ENCODE results near the gene NIFK.
"Not testable (repeated sequence)": the region's sequence is repeated elsewhere in the genome, so short reads cannot be mapped to it uniquely, and the experiment has no call there.

Gene NIFK

DNA sequence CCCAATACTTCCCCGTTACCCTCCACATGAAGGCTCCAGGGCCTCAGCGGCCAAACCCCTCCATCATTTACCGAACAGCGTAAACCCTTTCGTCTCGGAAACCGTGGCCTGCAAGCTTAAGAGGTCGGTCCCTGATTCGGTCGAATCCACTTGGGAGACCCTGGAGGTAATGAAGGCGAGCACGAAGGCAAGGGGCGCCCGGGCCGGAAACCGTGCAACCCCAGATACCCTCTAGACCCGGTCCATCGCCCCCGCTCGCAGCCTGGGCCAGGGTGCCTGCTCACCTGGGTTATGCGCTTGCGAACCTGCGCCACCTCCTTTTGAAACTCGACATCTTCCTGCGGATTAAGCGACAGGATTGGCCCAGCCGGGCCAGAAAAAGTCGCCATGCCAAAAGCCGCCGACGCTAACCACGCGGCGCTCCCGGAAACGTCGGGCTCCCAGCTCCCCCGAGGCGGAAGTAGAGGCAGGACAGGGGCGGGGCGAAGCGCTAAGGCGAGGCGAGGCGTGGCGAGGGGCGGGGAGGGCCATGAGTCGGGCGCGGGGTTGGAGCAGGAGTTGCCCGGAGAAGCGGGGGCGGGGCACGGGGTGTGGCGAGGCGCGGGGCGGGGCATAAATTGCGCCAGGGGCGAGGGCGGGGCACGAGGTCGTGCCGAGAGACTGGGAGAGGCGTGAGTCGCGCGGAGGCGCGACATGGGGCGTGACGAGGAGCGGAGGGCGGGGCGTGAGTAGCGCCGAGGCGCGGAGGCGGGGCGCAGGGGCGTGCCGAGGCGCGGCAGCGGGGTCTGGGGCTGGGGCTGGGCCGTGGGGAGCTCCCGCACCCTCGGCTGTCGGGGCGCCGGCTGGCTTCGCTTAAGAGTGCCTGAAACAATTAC, at the start of gene NIFK:
NIFK (minus strand) TSS at position 414 of the 875 bp plus-strand sequence; CDS start at position 389, 25 bp downstream.
- DNase-seq, result peak; percentile 98

DNA sequence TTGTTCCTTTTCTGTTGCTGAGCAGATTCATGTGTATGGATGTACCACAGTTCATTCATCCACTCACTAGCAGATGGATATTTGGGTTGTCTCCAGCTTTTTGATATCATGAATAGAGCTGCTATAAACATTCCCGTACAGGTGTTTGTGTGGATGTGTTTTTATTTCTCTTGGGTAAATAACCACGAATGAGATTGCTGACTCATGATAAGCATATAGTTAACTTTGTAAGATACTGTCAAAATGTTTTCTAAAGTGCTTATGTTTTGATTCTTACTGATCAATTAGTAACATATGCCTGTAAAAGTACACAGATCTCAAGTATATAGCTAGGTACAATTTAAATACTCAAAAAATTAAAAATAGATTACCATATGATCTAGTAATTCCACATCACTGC, 46.5 kb upstream of the NIFK start:
- DNase-seq, result no peak

- no peak for DNase-seq
Observed at GRCh38 chr2:121778741-121779487, 42.2 kb upstream of the NIFK start.

DNA sequence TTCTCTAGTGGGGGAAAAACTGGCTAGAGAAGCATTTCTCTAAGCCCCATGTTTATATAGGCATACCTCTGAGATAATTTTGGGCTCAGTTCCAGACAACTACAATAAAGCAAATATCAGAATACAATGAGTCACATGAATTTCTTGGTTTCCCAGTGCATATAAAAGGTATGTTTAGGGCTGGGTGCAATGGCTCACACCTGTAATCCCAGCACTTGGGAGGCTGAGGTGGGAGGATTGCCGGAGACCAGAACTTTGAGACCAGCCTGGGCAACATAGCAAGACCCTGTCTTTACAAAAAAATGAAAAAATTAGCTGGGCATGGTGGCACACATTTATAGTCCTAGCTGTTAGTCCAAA, 41.0 kb upstream of the NIFK start:
- peak; percentile 22 for DNase-seq

DNA sequence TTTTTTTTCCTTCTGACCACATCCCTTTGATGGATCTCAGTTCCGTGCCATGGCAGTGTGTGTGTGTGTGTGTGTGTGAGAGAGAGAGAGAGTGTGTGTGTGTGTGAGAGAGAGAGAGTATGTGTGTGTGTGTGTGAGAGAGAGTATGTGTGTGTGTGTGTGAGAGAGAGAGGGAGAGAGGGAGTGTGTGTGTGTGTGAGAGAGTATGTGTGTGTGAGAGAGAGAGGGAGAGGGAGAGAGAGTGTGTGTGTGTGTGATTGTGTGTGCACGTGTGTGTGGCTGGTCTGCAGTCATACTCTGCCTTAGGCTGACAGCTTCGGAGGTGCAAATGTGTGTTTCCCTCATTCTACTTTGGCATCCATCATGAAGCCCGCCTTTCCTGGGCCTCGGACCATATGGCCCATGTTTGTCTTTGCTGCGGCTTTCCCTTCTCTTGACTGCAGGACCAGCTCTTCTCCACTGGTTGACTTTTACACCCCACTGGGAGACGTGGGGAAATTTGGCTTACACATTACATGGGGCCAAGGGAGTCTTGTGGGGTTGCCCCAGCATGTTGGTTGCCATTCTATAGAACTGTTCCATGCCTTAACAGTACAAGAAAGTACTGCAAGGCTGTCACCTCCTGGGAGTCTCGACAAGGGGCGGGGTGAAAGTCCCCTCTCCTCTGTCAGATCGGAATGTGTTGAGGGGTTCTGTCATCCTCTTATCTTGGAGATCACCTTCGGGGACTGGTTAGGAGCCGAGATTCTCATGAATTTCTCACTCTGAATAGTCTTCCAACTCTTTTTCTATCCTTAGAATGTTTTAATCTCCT, 40.4 kb upstream of the NIFK start:
- DNase-seq, result no peak

- no peak for DNase-seq
Observed at GRCh38 chr2:121776361-121776760, 39.7 kb upstream of the NIFK start.

- DNase-seq, result no peak
Observed at GRCh38 chr2:121774235-121774634, 37.6 kb upstream of the NIFK start.

DNA sequence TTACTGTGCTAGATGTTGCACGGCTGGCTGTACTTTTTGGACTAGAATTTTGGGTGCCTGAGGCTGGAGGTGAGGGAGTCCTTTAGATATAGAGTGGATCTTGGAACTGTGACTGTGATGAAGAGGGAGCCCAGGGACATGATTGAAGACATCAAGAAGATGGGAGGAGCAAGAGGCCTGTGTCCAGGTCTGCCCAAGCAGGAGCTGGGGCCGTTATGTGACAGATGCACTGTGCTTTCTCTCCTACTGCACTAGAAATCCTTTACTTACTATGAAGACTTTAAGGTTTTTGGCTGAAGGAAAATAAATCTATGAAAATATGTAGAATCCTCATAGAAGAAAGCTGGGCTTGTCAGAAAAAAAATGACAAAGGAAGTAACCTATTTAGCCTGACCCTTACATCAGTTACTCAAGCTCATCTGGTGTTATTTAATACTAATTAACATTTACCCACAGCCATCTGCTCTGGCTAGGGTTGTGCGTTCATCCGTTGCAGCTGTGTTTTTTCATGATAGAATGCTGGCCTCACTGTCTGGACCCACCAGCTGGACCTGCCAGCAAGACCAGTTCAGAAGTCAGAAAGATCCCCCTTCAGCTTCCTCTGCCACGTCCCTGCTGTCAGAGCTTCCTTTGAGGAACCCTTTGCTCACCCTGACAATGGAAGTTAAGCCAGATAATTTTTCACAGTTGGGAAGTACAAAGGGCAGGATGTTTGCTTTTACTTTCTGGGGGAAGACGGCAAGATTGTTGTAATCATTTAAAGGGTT, 35.5 kb upstream of the NIFK start:
- DNase-seq, result no peak

GRCh38 chr2:121768143-121768755, 31.6 kb upstream of the NIFK start:
- DNase-seq, result no peak

GRCh38 chr2:121766624-121767023, 29.9 kb upstream of the NIFK start:
- DNase-seq, result no peak

DNA sequence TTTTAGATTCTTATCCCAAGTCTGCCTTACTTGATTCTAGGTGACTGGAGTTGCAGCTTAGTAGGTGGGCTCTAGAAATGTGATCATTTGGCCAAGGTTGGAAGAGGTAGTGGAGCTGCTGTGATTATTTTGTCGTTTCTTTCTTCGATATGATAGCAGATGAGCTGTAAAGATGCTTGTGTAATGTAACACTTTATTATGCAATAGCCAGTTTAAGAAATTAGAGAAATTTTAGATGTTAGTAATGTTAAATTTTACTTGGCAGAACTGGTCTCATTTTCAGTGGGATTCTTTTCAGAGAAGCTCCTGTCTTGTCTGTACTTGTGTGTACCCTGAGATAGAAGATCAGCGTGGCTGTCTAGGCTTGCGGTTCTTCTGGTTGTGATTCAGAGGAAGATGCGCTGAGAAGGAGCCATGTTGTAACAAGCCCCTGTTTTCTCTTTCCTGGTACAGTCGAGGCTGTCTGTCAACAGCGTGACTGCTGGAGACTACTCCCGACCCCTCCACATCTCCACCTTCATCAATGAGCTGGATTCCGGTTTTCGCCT, 28.1 kb upstream of the NIFK start:
- DNase-seq, result no peak

- peak; percentile 98 for DNase-seq
Observed at GRCh38 chr2:121755237-121756111, 18.8 kb upstream of the NIFK start, which contains the start of gene TSN. Gene TSN (plus strand): TSS chr2:121755651. CDS start chr2:121755780, 129 bp downstream.

DNA sequence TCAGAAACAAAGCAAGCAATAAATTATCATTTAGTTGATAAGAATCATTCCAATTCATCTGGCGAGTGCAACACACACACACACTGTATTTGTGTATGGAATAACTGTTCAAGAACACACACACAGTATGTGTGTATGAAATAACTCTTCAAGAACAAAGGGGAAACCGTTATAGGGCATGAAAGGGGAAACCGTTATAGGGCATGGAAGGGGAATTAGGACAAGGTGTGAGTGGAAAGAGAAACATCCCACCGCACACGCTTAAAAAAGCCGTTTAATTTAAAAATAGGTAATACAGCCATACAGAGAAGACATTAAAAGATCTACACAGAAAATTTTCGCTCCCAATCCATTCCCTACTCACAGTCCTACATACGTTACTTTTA, 18.2 kb upstream of the NIFK start:
- no peak for DNase-seq

GRCh38 chr2:121748202-121748601, 11.5 kb upstream of the NIFK start:
- peak; percentile 40 for DNase-seq

DNA sequence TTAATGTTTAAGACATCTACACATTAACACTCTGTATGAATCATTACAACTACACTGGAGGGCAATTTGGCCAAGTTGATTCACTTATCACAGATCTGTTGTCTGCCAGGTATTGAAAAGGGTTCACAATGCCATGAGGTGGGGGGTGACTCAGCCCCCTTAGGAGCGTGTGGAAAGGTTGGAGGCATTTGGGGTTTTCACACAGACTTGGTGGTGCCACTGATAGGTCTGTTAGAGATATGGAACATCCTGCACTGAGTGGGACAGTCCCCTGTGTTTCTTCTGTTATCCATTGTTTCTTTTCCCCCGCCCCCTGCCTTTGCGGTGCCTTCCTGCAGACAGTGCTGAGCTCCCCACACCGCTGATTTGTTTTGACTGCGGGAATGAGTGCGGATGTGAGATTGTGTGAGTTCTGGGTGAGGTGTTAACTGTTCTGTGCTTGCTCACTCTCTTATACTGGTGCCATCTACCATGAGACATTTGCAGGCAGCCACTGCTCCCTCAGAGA, 9.4 kb upstream of the NIFK start:
- DNase-seq, result no peak

GRCh38 chr2:121741450-121741849, 4.8 kb upstream of the NIFK start:
- DNase-seq, result no peak

- no peak for DNase-seq
Observed at GRCh38 chr2:121740973-121741372, 4.3 kb upstream of the NIFK start.

GRCh38 chr2:121736140-121736461, 574 bp downstream of the NIFK start:
- DNase-seq, result no peak

GRCh38 chr2:121735518-121736074, 1.1 kb downstream of the NIFK start:
- DNase-seq, result no peak

DNA sequence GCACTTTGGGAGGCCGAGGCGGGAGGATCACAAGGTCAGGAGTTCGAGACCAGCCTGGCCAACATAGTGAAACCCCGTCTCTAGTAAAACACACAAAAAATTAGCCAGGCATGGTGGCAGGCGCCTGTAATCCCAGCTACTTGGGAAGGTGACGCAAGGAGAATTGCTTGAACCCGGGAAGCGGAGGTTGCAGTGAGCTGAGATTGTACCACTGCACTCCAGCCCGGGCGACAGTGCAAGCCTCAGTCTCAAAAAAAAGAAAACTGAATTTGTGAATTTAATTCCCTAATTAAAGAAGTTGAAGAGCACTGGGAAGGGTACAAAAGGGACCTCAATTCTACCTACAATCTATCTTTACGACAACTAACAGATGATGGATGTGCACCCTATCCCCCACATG, 2.1 kb downstream of the NIFK start:
- not testable (repeated sequence) for DNase-seq

Data from COR-L47 (cell line).